Activated CD4-positive, alpha-beta T cell treated with anti-CD3 and anti-CD28 coated beads for 36 hours (primary cell): ENCODE data around the gene GPR22. TPM values are rescaled to one million over a fixed set of nuclear protein-coding genes. Genes with fewer than 3 reads are reported as not detected.

Experiments
- ATAC-seq: fragments of 200-7000 bp; cut with Tn5 transposase; one replicate; pipeline ENCODE4 v1.10.0; 2021; ENCODE audit warnings: mild to moderate bottlenecking, moderate library complexity
- CTCF ChIA-PET: fragments of 350-600 bp; sonication (Branson Sonifier 250); formaldehyde crosslinking; loops from one replicate; lab custom pipeline; 2021; ENCODE audit warnings: antibody characterized with exemption; lab: Charles Lee
- POLR2A ChIA-PET: fragments of 350-600 bp; sonication (Branson Sonifier 250); formaldehyde crosslinking; loops from one replicate; lab custom pipeline; 2021; ENCODE audit warnings: antibody characterized with exemption, inconsistent platforms; lab: Charles Lee
- DNase-seq: peaks from one replicate; pipeline ENCODE4 v3.0.0-alpha.2; 2020
- H3K27ac Mint-ChIP-seq: one replicate; pipeline ENCODE4 v1.8.0; 2021; ENCODE audit warnings: mixed read lengths
- H3K27me3 Mint-ChIP-seq: one replicate; pipeline ENCODE4 v1.8.0; 2021; ENCODE audit warnings: mixed read lengths
- H3K36me3 Mint-ChIP-seq: one replicate; pipeline ENCODE4 v1.8.0; 2021; ENCODE audit warnings: low read depth, mixed read lengths
- H3K4me1 Mint-ChIP-seq: one replicate; pipeline ENCODE4 v1.8.0; 2021; ENCODE audit warnings: mixed read lengths
- H3K4me3 Mint-ChIP-seq: one replicate; pipeline ENCODE4 v1.8.0; 2021; ENCODE audit warnings: mild to moderate bottlenecking, moderate library complexity, mixed read lengths
- H3K9me3 Mint-ChIP-seq: one replicate; pipeline ENCODE4 v1.8.0; 2021; ENCODE audit warnings: low read depth, mixed read lengths
- intact Hi-C, 2 experiments: fragments of 100-400 bp; cut with DNase I in 1 of 2; cut with micrococcal nuclease in 1 of 2; formaldehyde crosslinking; loops; one replicate each; pipeline versions ENCODE4 v1.14.2 to v1.15.1; 2022 to 2024; cut with DNase I, micrococcal nuclease
- total RNA-seq, 2 experiments: library from RNA; stranded (reverse); gene quantifications; one replicate each; pipeline ENCODE4 v1.2.3, GENCODE V29; 2021

The GPR22 gene
- total RNA-seq, 2 experiments from 2014 or later, result not detected

- ATAC-seq (no peak), DNase-seq (no peak)
- H3K9me3 Mint-ChIP-seq, result no peaks in the 10 kb centered on the region
- peaks cover 14% of the 10 kb centered on the region for H3K4me1 Mint-ChIP-seq
- no peak overlapping the region for H3K4me3 Mint-ChIP-seq
- H3K27ac Mint-ChIP-seq, result no peak overlapping the region
- no peaks in the 10 kb centered on the region for H3K27me3 Mint-ChIP-seq
- ChIA-PET CTCF (interaction anchor here (1.2 kb wide), 1 partner anchor 424 kb away, joined by 3 read pairs; no protein-coding TSS in a partner anchor), POLR2A (no interaction called here)
- intact Hi-C loops, result no loop called here
- peaks cover 15% of the 10 kb centered on the region for H3K36me3 Mint-ChIP-seq
These were observed 18.9 kb upstream of the GPR22 start for GRCh38 chr7:107450970-107451369.

DNA sequence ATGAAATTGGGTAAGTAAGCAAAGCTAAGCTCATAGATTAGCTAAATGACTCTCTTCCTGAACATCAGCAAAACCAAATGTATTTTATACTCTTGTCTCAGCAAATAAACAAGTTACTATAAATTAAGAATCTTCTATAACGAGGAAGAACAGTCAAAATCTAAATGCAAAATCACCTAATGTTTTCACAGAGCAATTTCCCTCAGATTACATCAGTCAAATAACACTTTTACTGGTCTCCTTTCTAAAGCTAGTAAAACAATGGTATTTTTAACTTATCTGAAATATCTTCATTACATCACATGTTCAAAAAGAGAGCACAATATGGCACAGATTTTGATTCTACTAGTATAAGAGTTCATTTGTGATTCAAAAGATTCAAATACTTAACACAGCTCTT lies 16.5 kb upstream of the GPR22 start:
- CTCF ChIA-PET, result interaction anchor here (0.6 to 1.2 kb wide), 2 partner anchors 19 to 69 kb away, joined by 3 read pairs; no protein-coding TSS in a partner anchor
- intact Hi-C loops, result no loop called here
- DNase-seq, result no peak
- H3K9me3 Mint-ChIP-seq, result peaks cover 2% of the 10 kb centered on the region
- no peaks in the 10 kb centered on the region for H3K27me3 Mint-ChIP-seq
- POLR2A ChIA-PET, result no interaction called here
- ATAC-seq, result no peak
- peaks cover 3% of the 10 kb centered on the region for H3K4me1 Mint-ChIP-seq
- H3K4me3 Mint-ChIP-seq, result no peak overlapping the region
- peaks cover 24% of the 10 kb centered on the region for H3K36me3 Mint-ChIP-seq
- H3K27ac Mint-ChIP-seq, result no peak overlapping the region

- Mint-ChIP-seq H3K4me3 (no peak overlapping the region), H3K36me3 (peaks cover 11% of the 10 kb centered on the region), H3K27ac (no peak overlapping the region), H3K4me1 (no peaks in the 10 kb centered on the region), H3K9me3 (peaks cover 2% of the 10 kb centered on the region), H3K27me3 (no peaks in the 10 kb centered on the region)
- ATAC-seq (no peak), DNase-seq (no peak)
- intact Hi-C loops, result loop anchor here in 1 of 2 experiments (5.0 kb wide), 1 partner anchor 410 kb away; no protein-coding TSS in a partner anchor
- ChIA-PET CTCF (interaction anchor here (1.0 to 1.2 kb wide), 2 partner anchors 258 to 266 kb away, joined by 3 to 4 read pairs; no protein-coding TSS in a partner anchor), POLR2A (no interaction called here)
These were observed 7.8 kb upstream of the GPR22 start for GRCh38 chr7:107461938-107462533.

- ATAC-seq (peak; percentile 88), DNase-seq (peak; percentile 65)
- Mint-ChIP-seq H3K4me1 (no peaks in the 10 kb centered on the region), H3K27me3 (no peaks in the 10 kb centered on the region), H3K36me3 (no peaks in the 10 kb centered on the region), H3K27ac (no peak overlapping the region), H3K4me3 (no peak overlapping the region), H3K9me3 (no peaks in the 10 kb centered on the region)
- CTCF ChIA-PET, result interaction anchor here (0.6 to 2.8 kb wide), 24 partner anchors 8 to 682 kb away, joined by 3 to 26 read pairs (median 4); no protein-coding TSS in a partner anchor
- intact Hi-C loops, result loop anchor here (1.0 to 5.0 kb wide), 4 partner anchors 262 to 416 kb away; no protein-coding TSS in a partner anchor
- POLR2A ChIA-PET, result no interaction called here
These were observed 6.4 kb upstream of the GPR22 start for GRCh38 chr7:107463139-107464078.

- H3K9me3 Mint-ChIP-seq, result no peaks in the 10 kb centered on the region
- ATAC-seq (no peak), DNase-seq (no peak)
- H3K4me1 Mint-ChIP-seq, result no peaks in the 10 kb centered on the region
- H3K4me3 Mint-ChIP-seq, result no peak overlapping the region
- ChIA-PET POLR2A (no interaction called here), CTCF (interaction anchor here (0.9 to 2.8 kb wide), 8 partner anchors 10 to 415 kb away, joined by 3 to 26 read pairs (median 6); no protein-coding TSS in a partner anchor)
- no peaks in the 10 kb centered on the region for H3K27me3 Mint-ChIP-seq
- intact Hi-C loops, result loop anchor here in 1 of 2 experiments (5.0 kb wide), 1 partner anchor 408 kb away; no protein-coding TSS in a partner anchor
- H3K27ac Mint-ChIP-seq, result no peak overlapping the region
- H3K36me3 Mint-ChIP-seq, result no peaks in the 10 kb centered on the region
These were observed 5.1 kb upstream of the GPR22 start for GRCh38 chr7:107464666-107465226.

GRCh38 chr7:107467972-107468371 lies 1.9 kb upstream of the GPR22 start:
- no peaks in the 10 kb centered on the region for H3K27me3 Mint-ChIP-seq
- intact Hi-C loops, result no loop called here
- no peak overlapping the region for H3K4me3 Mint-ChIP-seq
- no peaks in the 10 kb centered on the region for H3K36me3 Mint-ChIP-seq
- no peak overlapping the region for H3K27ac Mint-ChIP-seq
- ChIA-PET CTCF (interaction anchor here (1.3 to 1.6 kb wide), 2 partner anchors 258 to 261 kb away, joined by 3 to 4 read pairs; no protein-coding TSS in a partner anchor), POLR2A (no interaction called here)
- DNase-seq (no peak), ATAC-seq (no peak)
- H3K4me1 Mint-ChIP-seq, result no peaks in the 10 kb centered on the region
- no peaks in the 10 kb centered on the region for H3K9me3 Mint-ChIP-seq

DNA sequence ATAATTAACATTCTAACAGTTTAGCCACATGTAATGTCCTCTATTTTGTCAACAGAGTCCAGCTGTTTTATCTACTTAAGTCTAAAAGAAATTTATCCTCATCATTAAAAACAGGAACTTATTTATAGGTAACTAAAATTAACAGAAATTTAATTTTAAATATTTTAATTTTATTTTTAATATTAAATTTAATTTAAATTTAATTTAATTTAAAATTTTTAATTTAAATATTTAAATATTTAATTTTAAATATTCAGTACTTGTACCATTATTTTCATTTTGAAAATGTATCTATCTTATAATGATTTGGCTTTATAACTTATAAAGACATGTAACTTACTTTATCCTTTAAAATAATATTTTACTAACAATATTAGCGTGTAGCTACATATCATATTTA lies 1.0 kb upstream of the GPR22 start:
- no peaks in the 10 kb centered on the region for H3K36me3 Mint-ChIP-seq
- H3K4me1 Mint-ChIP-seq, result no peaks in the 10 kb centered on the region
- H3K4me3 Mint-ChIP-seq, result no peak overlapping the region
- ChIA-PET CTCF (interaction anchor here (1.6 kb wide), 1 partner anchor 257 kb away, joined by 4 read pairs; no protein-coding TSS in a partner anchor), POLR2A (no interaction called here)
- no peak for DNase-seq
- no peaks in the 10 kb centered on the region for H3K9me3 Mint-ChIP-seq
- no peaks in the 10 kb centered on the region for H3K27me3 Mint-ChIP-seq
- no peak overlapping the region for H3K27ac Mint-ChIP-seq
- no peak for ATAC-seq
- intact Hi-C loops, result no loop called here

GRCh38 chr7:107471292-107472070 lies 1.6 kb downstream of the GPR22 start:
- intact Hi-C loops, result loop anchor here in 1 of 2 experiments (10.0 kb wide), 1 partner anchor 193 kb away; the partner anchor contains the start of gene SLC26A4
- H3K27ac Mint-ChIP-seq, result no peak overlapping the region
- no peak overlapping the region for H3K4me3 Mint-ChIP-seq
- no peak for DNase-seq
- no peak for ATAC-seq
- CTCF ChIA-PET, result interaction anchor here (1.2 to 1.8 kb wide), 2 partner anchors 9 to 254 kb away, joined by 3 to 4 read pairs; no protein-coding TSS in a partner anchor
- H3K4me1 Mint-ChIP-seq, result peaks cover 2% of the 10 kb centered on the region
- peaks cover 5% of the 10 kb centered on the region for H3K36me3 Mint-ChIP-seq
- no peaks in the 10 kb centered on the region for H3K9me3 Mint-ChIP-seq
- H3K27me3 Mint-ChIP-seq, result no peaks in the 10 kb centered on the region
- POLR2A ChIA-PET, result no interaction called here

DNA sequence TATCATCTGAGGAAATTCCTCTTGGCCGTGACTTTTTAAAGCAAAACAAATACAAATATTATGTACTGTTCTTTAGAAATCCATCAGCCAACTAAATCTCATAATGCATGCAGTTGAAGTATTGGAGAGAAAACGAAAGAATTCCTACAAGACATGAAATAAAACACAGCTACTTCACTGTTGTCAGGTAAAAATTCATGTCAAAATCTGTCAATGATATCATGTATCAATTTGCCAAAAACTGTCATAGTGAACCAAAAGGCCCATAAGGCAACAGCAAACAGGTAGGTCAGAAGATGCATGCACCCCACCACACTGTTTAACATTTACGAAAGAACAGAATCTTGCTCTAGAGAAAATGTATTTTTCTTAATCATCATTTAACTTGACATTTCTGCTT lies 2.3 kb downstream of the GPR22 start:
- ChIA-PET POLR2A (no interaction called here), CTCF (interaction anchor here (0.7 to 1.2 kb wide), 2 partner anchors 9 to 18 kb away, joined by 3 read pairs; no protein-coding TSS in a partner anchor)
- Mint-ChIP-seq H3K4me3 (no peak overlapping the region), H3K36me3 (peaks cover 5% of the 10 kb centered on the region), H3K27ac (no peak overlapping the region), H3K9me3 (no peaks in the 10 kb centered on the region), H3K27me3 (no peaks in the 10 kb centered on the region), H3K4me1 (peaks cover 2% of the 10 kb centered on the region)
- DNase-seq (no peak), ATAC-seq (no peak)
- intact Hi-C loops, result loop anchor here in 1 of 2 experiments (10.0 kb wide), 1 partner anchor 193 kb away; the partner anchor contains the start of gene SLC26A4

GRCh38 chr7:107474104-107474521 lies 4.3 kb downstream of the GPR22 start:
- no peak overlapping the region for H3K27ac Mint-ChIP-seq
- intact Hi-C loops, result loop anchor here in 1 of 2 experiments (10.0 kb wide), 1 partner anchor 191 kb away; the partner anchor contains the start of gene SLC26A4
- H3K4me3 Mint-ChIP-seq, result no peak overlapping the region
- POLR2A ChIA-PET, result no interaction called here
- no peaks in the 10 kb centered on the region for H3K27me3 Mint-ChIP-seq
- peaks cover 3% of the 10 kb centered on the region for H3K4me1 Mint-ChIP-seq
- CTCF ChIA-PET, result interaction anchor here (1.5 kb wide), 1 partner anchor 11 kb away, joined by 3 read pairs; no protein-coding TSS in a partner anchor
- DNase-seq, result no peak
- H3K9me3 Mint-ChIP-seq, result no peaks in the 10 kb centered on the region
- no peak for ATAC-seq
- peaks cover 5% of the 10 kb centered on the region for H3K36me3 Mint-ChIP-seq
